ENCODE measurements around the gene TNFRSF18. TPM values are rescaled to one million over a fixed set of nuclear protein-coding genes. Genes with fewer than 3 reads are reported as not detected.
"Not testable (repeated sequence)": the region's sequence is repeated elsewhere in the genome, so short reads cannot be mapped to it uniquely, and the experiment has no call there.

The TNFRSF18 gene
- total RNA-seq, 2 experiments from 2014 or later: 126 to 135 TPM

GRCh38 chr1:1198423-1199140 lies 7.8 kb downstream of the TNFRSF18 start:
- Mint-ChIP-seq H3K4me3 (no peak overlapping the region), H3K27me3 (no peaks in the 10 kb centered on the region), H3K36me3 (ENCODE audit: low read depth) (peaks cover 4% of the 10 kb centered on the region), H3K4me1 (ENCODE audit: low read depth) (peaks cover 14% of the 10 kb centered on the region), H3K27ac (no peak overlapping the region), H3K9me3 (peaks cover 10% of the 10 kb centered on the region)
- DNase-seq (no peak), ATAC-seq (no peak)
- no peak for TF ChIP-seq CTCF (IDR thresholded peaks at IDR 0.05)
- ChIA-PET POLR2A (interaction anchor here (1.0 to 1.2 kb wide), 3 partner anchors 9 to 57 kb away, joined by 3 read pairs; no protein-coding TSS in a partner anchor), CTCF (interaction anchor here (1.1 to 2.5 kb wide), 2 partner anchors 10 to 76 kb away, joined by 3 to 8 read pairs; no protein-coding TSS in a partner anchor)
- intact Hi-C loops (cut with micrococcal nuclease): no loop called here

GRCh38 chr1:1197551-1198422 lies 8.6 kb downstream of the TNFRSF18 start:
- H3K9me3 Mint-ChIP-seq: peaks cover 10% of the 10 kb centered on the region
- peaks cover 14% of the 10 kb centered on the region for H3K4me1 Mint-ChIP-seq (ENCODE audit: low read depth)
- TF ChIP-seq CTCF (IDR thresholded peaks at IDR 0.05): no peak
- no peak overlapping the region for H3K27ac Mint-ChIP-seq
- H3K36me3 Mint-ChIP-seq (ENCODE audit: low read depth): peaks cover 4% of the 10 kb centered on the region
- H3K27me3 Mint-ChIP-seq: no peaks in the 10 kb centered on the region
- DNase-seq (no peak), ATAC-seq (no peak)
- CTCF ChIA-PET: interaction anchor here (1.1 kb wide), 1 partner anchor 11 kb away, joined by 3 read pairs; no protein-coding TSS in a partner anchor
- H3K4me3 Mint-ChIP-seq: no peak overlapping the region
- intact Hi-C loops (cut with micrococcal nuclease): no loop called here
- POLR2A ChIA-PET: interaction anchor here (1.0 kb wide), 1 partner anchor 28 kb away, joined by 3 read pairs; no protein-coding TSS in a partner anchor

- CTCF ChIA-PET: no interaction called here
- H3K4me1 Mint-ChIP-seq (ENCODE audit: low read depth): peaks cover 14% of the 10 kb centered on the region
- peaks cover 4% of the 10 kb centered on the region for H3K36me3 Mint-ChIP-seq (ENCODE audit: low read depth)
- peaks cover 11% of the 10 kb centered on the region for H3K9me3 Mint-ChIP-seq
- no peak for TF ChIP-seq CTCF (IDR thresholded peaks at IDR 0.05)
- no peak overlapping the region for H3K4me3 Mint-ChIP-seq
- intact Hi-C loops (cut with micrococcal nuclease): no loop called here
- no peak overlapping the region for H3K27ac Mint-ChIP-seq
- POLR2A ChIA-PET: no interaction called here
- DNase-seq (no peak), ATAC-seq (no peak)
- H3K27me3 Mint-ChIP-seq: no peaks in the 10 kb centered on the region
Measured at GRCh38 chr1:1197188-1197500, 9.2 kb downstream of the TNFRSF18 start.

GRCh38 chr1:1196431-1197187 lies 9.8 kb downstream of the TNFRSF18 start:
- intact Hi-C loops (cut with micrococcal nuclease): no loop called here
- no peak for TF ChIP-seq CTCF (IDR thresholded peaks at IDR 0.05)
- DNase-seq (no peak), ATAC-seq (no peak)
- ChIA-PET POLR2A (interaction anchor here (1.0 to 2.1 kb wide), 6 partner anchors 8 to 25 kb away, joined by 3 to 6 read pairs (median 4); no protein-coding TSS in a partner anchor), CTCF (no interaction called here)
- no peak overlapping the region for H3K27ac Mint-ChIP-seq
- peaks cover 16% of the 10 kb centered on the region for H3K9me3 Mint-ChIP-seq
- H3K27me3 Mint-ChIP-seq: no peaks in the 10 kb centered on the region
- no peak overlapping the region for H3K4me3 Mint-ChIP-seq
- H3K4me1 Mint-ChIP-seq (ENCODE audit: low read depth): peaks cover 14% of the 10 kb centered on the region
- peaks cover 4% of the 10 kb centered on the region for H3K36me3 Mint-ChIP-seq (ENCODE audit: low read depth)

GRCh38 chr1:1195726-1196125 lies 10.7 kb downstream of the TNFRSF18 start:
- CTCF ChIA-PET, DNase-seq, H3K27ac Mint-ChIP-seq: not testable (repeated sequence)

More at GRCh38 chr1:1195726-1196125, 10.7 kb downstream of the TNFRSF18 start:
- intact Hi-C loops (cut with micrococcal nuclease); H3K36me3 Mint-ChIP-seq (ENCODE audit: low read depth); ATAC-seq; H3K4me3 Mint-ChIP-seq; H3K27me3 Mint-ChIP-seq: not testable (repeated sequence)
- POLR2A ChIA-PET: interaction anchor here (1.0 to 2.1 kb wide), 6 partner anchors 9 to 24 kb away, joined by 3 to 6 read pairs (median 4); no protein-coding TSS in a partner anchor
- Mint-ChIP-seq H3K4me1 (ENCODE audit: low read depth) (peaks cover 14% of the 10 kb centered on the region), H3K9me3 (peaks cover 16% of the 10 kb centered on the region)

Measured in activated CD8-positive, alpha-beta T cell treated with anti-CD3 and anti-CD28 coated beads for 36 hours (primary cell).